HuH-7 (cell line): ENCODE measurements around the gene GDI2.

Source experiments
- DNase-seq: peaks from one replicate; pipeline ENCODE4 v3.0.0; 2011; ENCODE audit warnings: low spot score

Gene GDI2

DNA sequence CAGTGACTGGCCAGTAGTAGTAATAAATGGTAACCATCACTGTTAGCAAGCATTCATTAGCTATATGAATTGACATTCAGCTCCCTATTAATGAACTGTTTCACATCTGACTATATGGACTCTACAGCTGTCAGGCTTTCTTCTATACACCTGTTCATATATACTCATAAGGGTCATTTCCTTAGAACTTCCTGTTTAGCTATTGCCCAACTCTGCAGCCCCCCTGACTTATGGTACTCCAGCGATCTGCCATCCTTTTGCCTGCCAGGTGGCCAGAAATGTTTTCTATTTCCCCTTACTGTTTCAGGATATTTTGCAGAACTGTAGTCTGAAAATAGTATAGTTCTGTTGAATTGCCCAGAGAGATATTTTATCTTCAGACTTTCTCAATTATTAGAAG is 72.0 kb downstream of the GDI2 start:
- no peak for DNase-seq

DNA sequence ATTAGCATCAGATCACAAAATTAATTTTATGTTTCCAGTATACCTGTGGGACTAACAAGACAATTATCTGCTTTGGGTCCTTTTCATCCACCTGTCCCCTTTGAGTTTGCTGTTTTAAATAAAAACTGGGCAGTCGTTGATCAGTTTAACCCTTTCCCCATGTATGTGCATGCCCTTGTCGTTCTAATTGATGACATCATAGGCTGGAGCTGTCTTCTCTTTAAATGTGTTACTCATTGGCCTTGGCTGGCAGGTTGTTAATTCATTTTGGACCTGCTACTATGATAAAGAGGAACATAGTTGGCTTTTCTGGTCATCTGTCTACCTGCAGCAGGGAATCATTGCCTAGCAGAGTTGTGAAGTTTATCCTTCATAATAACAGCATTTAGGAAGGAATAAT is 74.8 kb downstream of the GDI2 start:
- no peak for DNase-seq

DNA sequence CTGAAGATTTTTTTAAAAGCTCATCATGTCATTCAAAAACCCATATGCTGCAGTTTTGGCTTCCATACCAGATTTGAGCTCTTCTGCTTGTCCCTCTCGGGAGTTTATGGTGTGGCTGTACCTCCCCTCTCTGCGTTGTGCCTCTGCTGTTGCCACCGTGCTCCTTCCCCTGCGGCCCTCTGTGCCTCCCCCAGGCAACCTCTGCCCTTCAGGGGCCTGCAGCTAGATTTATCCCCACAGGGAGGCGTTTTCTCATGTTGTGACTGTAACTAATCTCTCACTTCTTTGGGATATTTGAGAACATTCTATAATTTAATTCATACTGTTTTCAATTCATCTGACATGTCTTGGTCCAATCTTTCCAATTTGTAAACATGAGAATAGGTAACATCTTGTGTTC is 75.9 kb downstream of the GDI2 start:
- no peak for DNase-seq

DNA sequence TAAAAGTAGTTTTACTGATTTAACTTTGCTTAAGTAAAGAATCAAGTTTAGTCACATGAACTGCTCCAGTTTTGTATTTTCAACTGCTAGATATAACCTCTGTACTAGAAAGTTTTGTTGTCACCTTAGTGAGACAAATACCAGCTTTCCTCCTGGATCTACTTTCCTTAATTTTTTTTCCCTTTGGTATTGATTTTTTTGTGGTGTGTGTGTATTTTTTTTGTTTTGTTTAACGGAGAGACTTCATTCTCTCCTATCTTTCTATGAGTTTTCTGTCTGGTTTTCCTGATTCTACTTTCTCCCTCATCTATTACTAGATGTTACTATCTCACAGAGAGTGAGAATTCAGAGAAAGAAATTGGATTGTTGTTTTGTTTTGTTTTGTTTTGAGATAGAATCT is 76.6 kb downstream of the GDI2 start:
- no peak for DNase-seq

DNA sequence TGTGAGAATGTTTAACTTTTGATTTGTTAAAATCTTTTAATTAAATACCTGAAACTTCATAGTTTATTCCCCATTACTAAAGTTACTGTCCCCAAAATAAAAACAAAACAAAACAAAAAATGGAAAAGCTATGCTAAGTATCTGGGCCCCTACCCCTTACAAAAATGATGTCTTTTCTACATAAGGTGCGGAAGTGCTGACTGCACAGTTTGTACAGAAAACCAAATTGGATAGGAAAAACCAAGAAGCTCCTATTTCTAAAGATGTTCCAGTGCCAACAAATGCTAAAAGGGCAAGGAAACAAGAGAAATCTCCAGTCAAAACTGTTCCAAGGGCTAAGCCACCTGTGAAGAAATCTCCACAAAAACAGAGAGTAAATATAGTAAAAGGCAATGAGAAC is 78.1 kb downstream of the GDI2 start:
- no peak for DNase-seq

DNA sequence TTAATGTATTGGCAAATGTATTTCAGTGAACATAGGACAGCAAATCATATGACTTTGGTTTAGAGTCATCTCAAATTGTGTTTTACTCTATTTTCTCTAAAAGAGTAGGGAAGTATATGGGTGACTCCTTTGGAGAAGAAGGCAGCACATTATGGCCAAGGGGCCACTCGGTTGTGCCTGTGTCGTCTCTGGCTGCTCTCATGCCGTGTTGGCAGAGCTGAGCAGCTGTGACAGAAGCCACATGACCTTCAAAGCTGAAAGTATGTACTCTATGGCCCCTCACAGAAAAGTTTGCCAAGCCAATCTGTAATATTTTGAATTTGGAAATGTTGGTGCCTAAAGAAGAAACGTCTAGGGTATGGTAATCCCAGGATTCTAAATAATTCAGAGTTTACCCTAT is 81.1 kb downstream of the GDI2 start:
- no peak for DNase-seq

DNA sequence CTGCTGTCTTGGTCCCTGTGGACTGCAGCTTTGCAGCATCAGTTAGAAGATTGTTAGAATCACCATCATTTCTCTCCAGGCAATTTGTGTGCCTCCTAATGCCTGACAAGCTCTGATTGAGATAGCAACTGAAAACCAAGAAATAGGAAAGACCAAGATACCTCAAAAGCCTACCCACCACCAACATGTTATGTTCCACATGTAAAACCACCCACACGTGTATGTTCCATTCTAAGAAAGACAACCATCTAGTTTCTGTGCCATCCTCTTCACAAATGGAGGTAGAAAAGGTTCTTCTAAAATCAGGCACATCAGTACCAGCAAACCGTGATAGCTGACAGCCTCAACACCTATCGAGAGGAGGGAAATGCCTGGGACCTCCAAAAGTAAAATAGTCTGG is 81.7 kb downstream of the GDI2 start:
- no peak for DNase-seq

DNA sequence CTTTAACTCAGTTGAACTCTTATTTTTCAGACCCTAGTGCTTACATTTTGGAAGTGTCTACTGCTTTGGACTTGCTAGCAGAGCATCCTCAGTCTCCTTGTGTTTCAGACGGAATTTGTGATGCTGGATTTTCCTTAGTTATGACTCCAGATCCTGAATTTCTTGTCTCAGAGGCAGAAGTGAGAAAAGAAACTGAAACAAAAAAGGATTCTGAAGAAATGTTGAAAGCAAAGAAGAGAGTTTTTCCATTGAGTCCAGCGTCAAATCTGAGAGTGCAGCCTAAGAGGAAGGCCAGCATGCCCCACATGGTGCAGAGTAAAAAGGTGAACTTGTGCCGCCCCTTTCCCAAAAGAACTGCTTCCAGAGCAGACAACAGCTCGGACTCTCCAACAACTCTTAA is 82.5 kb downstream of the GDI2 start:
- no peak for DNase-seq

DNA sequence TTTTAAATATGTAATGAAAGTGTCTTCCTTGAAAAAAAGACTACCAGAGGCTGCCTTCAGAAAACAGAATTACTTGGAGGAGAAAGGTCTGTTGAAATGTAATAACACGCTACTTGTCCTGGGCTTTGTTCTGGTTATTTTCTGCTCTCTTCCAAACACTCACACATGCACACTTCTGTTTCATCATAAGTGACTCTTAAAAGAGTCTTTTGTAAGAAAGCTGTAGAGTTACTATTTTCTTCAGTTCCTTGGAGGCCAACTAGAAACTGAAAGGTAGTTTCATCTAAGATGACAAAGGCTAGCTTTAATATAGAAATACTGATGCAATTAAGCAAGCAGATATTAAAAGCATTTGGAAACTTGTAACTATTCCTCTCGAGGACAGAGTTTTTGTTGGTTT is 89.5 kb downstream of the GDI2 start:
- DNase-seq: no peak

DNA sequence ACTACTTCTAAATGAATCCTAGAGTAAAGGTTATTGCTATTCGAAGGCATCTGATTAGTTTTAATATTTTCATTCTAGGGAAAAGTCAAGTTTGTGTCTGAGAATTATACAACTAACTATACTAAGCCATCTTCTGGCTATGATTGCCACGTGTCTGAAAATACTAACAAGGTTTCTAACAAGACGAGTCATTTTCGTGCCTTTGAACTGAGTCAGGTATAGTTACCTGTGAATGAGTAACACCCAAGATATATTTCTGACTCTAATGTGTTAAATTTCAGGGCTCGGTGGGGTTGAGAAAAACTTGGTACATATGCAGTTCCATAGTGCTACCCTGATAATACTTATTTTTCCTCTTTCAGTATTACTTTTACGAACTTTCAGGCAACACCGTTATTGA is 93.1 kb downstream of the GDI2 start:
- DNase-seq: no peak

DNA sequence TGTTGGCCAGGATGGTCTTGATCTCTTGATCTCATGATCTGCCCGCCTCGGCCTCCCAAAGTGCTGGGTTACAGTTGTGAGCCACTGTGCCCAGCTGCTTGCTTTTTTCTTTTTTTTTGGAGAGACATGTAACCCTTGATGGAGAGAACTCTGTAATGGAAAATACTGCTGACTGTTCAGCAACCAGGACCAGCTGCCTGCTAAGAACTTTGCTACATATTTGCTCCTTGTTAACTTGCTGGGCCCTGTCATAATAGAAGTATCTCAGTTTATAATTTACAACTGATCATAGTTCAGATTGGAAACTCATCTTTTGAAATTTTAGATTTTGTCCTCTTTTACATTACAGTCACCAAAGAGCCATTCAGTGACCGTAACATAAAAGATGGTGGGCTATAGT is 93.7 kb downstream of the GDI2 start:
- DNase-seq: no peak
